ENCODE measurements around the gene DRAXIN. TPM values are rescaled to one million over a fixed set of nuclear protein-coding genes. Genes with fewer than 3 reads are reported as not detected.

DRAXIN gene
- polyA plus RNA-seq, 3 donors from 2014 or later = 0.29 to 0.94 (median 0.58) TPM

GRCh38 chr1:11664336-11665065 is 27.0 kb upstream of the DRAXIN start:
- no peaks in the 10 kb centered on the region for H3K9me3 Mint-ChIP-seq
- peaks cover 0 to 12% (median 5%) of the 10 kb centered on the region in 3 donors for H3K36me3 Mint-ChIP-seq
- DNase-seq = peak; percentile 75 to 77 (median 76)
- peaks cover 2 to 9% (median 5%) of the 10 kb centered on the region in 3 donors for H3K27me3 Mint-ChIP-seq (ENCODE audit: low read depth in 3 of 3)
- H3K4me3 Mint-ChIP-seq = peak overlapping the region; percentile 86 to 92 (median 89)
- H3K27ac Mint-ChIP-seq = peak overlapping the region; percentile 84 to 95 (median 90)
- H3K4me1 Mint-ChIP-seq = peaks cover 0 to 32% of the 10 kb centered on the region in 2 donors

DNA sequence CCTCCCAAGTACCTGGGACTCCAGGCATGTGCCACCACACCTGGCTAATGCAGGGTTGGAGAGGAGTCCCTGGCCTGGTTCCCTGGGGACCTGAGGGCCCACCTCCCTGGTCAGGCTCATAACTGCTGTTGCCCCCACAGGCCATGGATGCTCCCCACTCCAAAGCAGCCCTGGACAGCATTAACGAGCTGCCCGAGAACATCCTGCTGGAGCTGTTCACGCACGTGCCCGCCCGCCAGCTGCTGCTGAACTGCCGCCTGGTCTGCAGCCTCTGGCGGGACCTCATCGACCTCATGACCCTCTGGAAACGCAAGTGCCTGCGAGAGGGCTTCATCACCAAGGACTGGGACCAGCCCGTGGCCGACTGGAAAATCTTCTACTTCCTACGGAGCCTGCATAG is 23.0 kb upstream of the DRAXIN start:
- H3K4me1 Mint-ChIP-seq = peaks cover 0 to 26% of the 10 kb centered on the region in 2 donors
- no peak overlapping the region for H3K4me3 Mint-ChIP-seq

DNA sequence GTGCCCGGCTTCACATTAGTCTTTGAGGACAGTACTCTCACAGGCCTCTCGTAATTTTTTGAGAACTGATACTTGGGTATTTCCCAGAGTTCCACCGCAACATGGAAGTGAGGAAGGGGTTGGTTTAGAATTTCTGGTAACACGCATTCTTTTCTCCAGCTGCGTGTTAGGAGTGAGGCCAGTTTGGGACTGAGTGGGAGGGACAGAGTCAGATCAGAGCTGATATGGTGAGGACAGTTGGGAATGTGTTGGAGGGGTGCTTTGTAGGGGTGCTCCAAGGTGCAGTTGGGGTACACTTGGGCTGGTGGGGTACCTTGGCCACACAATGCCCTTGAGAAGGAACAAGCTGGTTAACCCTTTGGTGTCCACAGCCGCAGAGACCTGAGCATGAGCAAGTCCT is 20.8 kb upstream of the DRAXIN start:
- Mint-ChIP-seq H3K4me3 (no peak overlapping the region), H3K4me1 (peaks cover 0 to 20% of the 10 kb centered on the region in 2 donors), H3K27me3 (ENCODE audit: low read depth in 3 of 3) (peaks cover 0 to 3% (median 2%) of the 10 kb centered on the region in 3 donors), H3K9me3 (no peaks in the 10 kb centered on the region), H3K27ac (peak overlapping the region in 3 of 6 donors; percentile 7 to 77 (median 57)), H3K36me3 (peaks cover 0 to 7% (median 0%) of the 10 kb centered on the region in 3 donors)
- DNase-seq = no peak

More for the DNA sequence above, 23.0 kb upstream of the DRAXIN start:
- no peak for DNase-seq
- Mint-ChIP-seq H3K9me3 (no peaks in the 10 kb centered on the region), H3K27ac (peak overlapping the region in 1 of 6 donors; percentile 9), H3K36me3 (peaks cover 0 to 6% (median 0%) of the 10 kb centered on the region in 3 donors), H3K27me3 (ENCODE audit: low read depth in 3 of 3) (peaks cover 4 to 7% (median 5%) of the 10 kb centered on the region in 3 donors)

DNA sequence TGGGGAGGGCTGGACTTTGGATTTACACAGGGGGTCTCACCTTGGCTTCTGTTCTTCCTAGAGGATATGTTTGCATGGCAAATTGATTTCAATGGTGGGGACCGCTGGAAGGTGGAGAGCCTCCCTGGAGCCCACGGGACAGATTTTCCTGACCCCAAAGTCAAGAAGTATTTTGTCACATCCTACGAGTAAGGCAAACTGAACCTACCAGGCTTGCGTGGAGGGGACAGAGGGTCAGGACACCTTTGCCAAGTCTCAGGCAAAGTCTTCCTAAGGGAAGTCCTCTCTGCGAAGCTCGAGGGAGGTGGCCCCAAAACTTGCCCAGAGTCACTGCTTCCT is 20.3 kb upstream of the DRAXIN start:
- peaks cover 0 to 3% (median 0%) of the 10 kb centered on the region in 3 donors for H3K27me3 Mint-ChIP-seq (ENCODE audit: low read depth in 3 of 3)
- H3K4me3 Mint-ChIP-seq = no peak overlapping the region
- no peak overlapping the region for H3K27ac Mint-ChIP-seq
- H3K9me3 Mint-ChIP-seq = no peaks in the 10 kb centered on the region
- peaks cover 0 to 15% of the 10 kb centered on the region in 2 donors for H3K4me1 Mint-ChIP-seq
- DNase-seq = no peak
- peaks cover 0 to 7% (median 0%) of the 10 kb centered on the region in 3 donors for H3K36me3 Mint-ChIP-seq

GRCh38 chr1:11671544-11672286 is 19.8 kb upstream of the DRAXIN start:
- H3K36me3 Mint-ChIP-seq = peaks cover 0 to 7% (median 0%) of the 10 kb centered on the region in 3 donors
- peaks cover 0 to 10% of the 10 kb centered on the region in 2 donors for H3K4me1 Mint-ChIP-seq
- no peaks in the 10 kb centered on the region for H3K9me3 Mint-ChIP-seq
- DNase-seq = no peak
- H3K27me3 Mint-ChIP-seq (ENCODE audit: low read depth in 3 of 3) = peaks cover 0 to 3% (median 0%) of the 10 kb centered on the region in 3 donors
- H3K4me3 Mint-ChIP-seq = no peak overlapping the region
- H3K27ac Mint-ChIP-seq = no peak overlapping the region

- no peaks in the 10 kb centered on the region for H3K9me3 Mint-ChIP-seq
Measured at GRCh38 chr1:11673089-11673769, 18.3 kb upstream of the DRAXIN start.

GRCh38 chr1:11674488-11674887 is 17.0 kb upstream of the DRAXIN start:
- no peak for DNase-seq
- Mint-ChIP-seq H3K4me1 (peaks cover 6 to 8% of the 10 kb centered on the region in 2 donors), H3K27me3 (ENCODE audit: low read depth in 3 of 3) (peaks cover 0 to 5% (median 2%) of the 10 kb centered on the region in 3 donors), H3K36me3 (peaks cover 0 to 4% (median 0%) of the 10 kb centered on the region in 3 donors), H3K4me3 (no peak overlapping the region), H3K27ac (no peak overlapping the region), H3K9me3 (no peaks in the 10 kb centered on the region)

More at GRCh38 chr1:11673089-11673769, 18.3 kb upstream of the DRAXIN start:
- peaks cover 0 to 3% (median 0%) of the 10 kb centered on the region in 3 donors for H3K27me3 Mint-ChIP-seq (ENCODE audit: low read depth in 3 of 3)
- peaks cover under 1 to 3% of the 10 kb centered on the region in 2 donors for H3K4me1 Mint-ChIP-seq
- no peak overlapping the region for H3K4me3 Mint-ChIP-seq
- no peak overlapping the region for H3K27ac Mint-ChIP-seq
- no peak for DNase-seq
- peaks cover 0 to 7% (median 0%) of the 10 kb centered on the region in 3 donors for H3K36me3 Mint-ChIP-seq

GRCh38 chr1:11675325-11675724 is 16.2 kb upstream of the DRAXIN start:
- Mint-ChIP-seq H3K36me3 (peaks cover 0 to 4% (median 0%) of the 10 kb centered on the region in 3 donors), H3K27me3 (ENCODE audit: low read depth in 3 of 3) (peaks cover 0 to 5% (median 2%) of the 10 kb centered on the region in 3 donors), H3K9me3 (no peaks in the 10 kb centered on the region), H3K4me1 (peaks cover 6 to 11% of the 10 kb centered on the region in 2 donors), H3K27ac (no peak overlapping the region), H3K4me3 (no peak overlapping the region)
- DNase-seq = no peak

GRCh38 chr1:11676386-11677103 is 15.0 kb upstream of the DRAXIN start:
- no peak overlapping the region for H3K27ac Mint-ChIP-seq
- peaks cover under 1 to 5% (median 4%) of the 10 kb centered on the region in 3 donors for H3K27me3 Mint-ChIP-seq (ENCODE audit: low read depth in 3 of 3)
- no peak for DNase-seq
- H3K4me1 Mint-ChIP-seq = peaks cover 9 to 16% of the 10 kb centered on the region in 2 donors
- no peaks in the 10 kb centered on the region for H3K9me3 Mint-ChIP-seq
- peaks cover 0 to 4% (median 0%) of the 10 kb centered on the region in 3 donors for H3K36me3 Mint-ChIP-seq
- H3K4me3 Mint-ChIP-seq = no peak overlapping the region

DNA sequence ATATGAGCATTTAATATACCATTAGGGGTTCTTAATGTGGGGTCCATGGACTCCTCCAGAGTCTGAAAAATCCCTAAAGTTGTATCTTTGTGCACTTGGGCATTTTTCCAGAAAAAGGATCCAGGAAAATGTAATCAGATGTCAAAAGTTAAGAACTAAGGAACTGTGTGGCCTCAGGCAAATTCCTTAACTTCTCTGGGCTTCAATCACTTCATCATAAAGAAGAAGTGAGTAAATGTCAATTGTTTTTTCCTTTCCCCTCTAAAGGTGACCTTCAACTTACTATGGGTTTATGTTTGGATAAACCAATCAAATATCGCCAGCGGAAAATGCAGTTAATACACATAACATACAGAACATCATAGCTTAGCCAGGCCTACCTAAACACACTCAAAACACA is 13.1 kb upstream of the DRAXIN start:
- H3K4me3 Mint-ChIP-seq = peak overlapping the region; percentile 47 to 70 (median 54)

GRCh38 chr1:11680270-11681070 is 11.0 kb upstream of the DRAXIN start:
- H3K36me3 Mint-ChIP-seq = no peaks in the 10 kb centered on the region
- peaks cover 16 to 21% of the 10 kb centered on the region in 2 donors for H3K4me1 Mint-ChIP-seq
- peaks cover 2 to 6% (median 4%) of the 10 kb centered on the region in 3 donors for H3K27me3 Mint-ChIP-seq (ENCODE audit: low read depth in 3 of 3)
- DNase-seq = peak in 1 of 3 donors; percentile 8
- H3K9me3 Mint-ChIP-seq = no peaks in the 10 kb centered on the region
- H3K4me3 Mint-ChIP-seq = peak overlapping the region; percentile 71 to 95 (median 83)
- H3K27ac Mint-ChIP-seq = peak overlapping the region; percentile 24 to 85 (median 48)

More for the DNA sequence above, 13.1 kb upstream of the DRAXIN start:
- Mint-ChIP-seq H3K4me1 (peaks cover 16 to 21% of the 10 kb centered on the region in 2 donors), H3K27ac (peak overlapping the region in 2 of 6 donors; percentile 54 to 73), H3K27me3 (ENCODE audit: low read depth in 3 of 3) (peaks cover 2 to 6% (median 4%) of the 10 kb centered on the region in 3 donors), H3K36me3 (peaks cover 0 to 2% (median 0%) of the 10 kb centered on the region in 3 donors), H3K9me3 (no peaks in the 10 kb centered on the region)
- DNase-seq = no peak

DNA sequence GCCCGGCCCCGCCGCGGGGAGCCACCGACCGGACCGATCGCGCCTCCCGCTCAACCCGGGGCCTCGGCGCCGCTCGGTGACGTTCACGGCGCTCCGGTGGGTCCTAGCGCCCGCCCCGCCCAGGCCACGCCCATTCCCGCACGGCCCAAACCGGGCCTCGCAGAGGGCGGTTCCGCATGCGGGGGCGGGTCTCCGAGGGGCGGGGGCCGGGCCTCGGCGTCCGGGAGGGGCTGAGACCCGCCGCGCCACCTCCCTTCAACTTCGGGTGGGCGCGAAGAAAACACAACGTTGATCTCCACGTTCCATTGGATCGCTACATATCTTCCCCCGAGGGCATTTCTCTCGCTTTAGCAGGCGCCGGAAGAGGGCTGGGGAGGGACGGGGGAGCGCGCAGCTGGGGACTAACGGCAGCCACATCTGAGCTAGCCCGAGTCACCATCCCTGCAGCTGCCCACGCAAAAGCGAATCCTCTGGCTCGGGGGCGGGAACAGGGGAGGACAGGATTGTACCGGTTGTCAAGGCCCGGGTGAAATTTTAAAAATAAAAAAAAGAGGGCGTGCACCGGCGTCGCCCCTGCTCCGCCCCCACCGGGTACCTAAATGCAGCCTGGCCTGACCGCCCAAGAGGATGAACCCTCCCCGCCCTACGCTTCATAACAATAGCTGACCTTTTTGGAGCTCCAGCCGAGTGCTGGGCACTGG is 10.3 kb upstream of the DRAXIN start, which contains the start of gene MAD2L2:
MAD2L2 (minus strand) TSS at position 78 of the 701 bp plus-strand sequence. CDS start 547 bp downstream, outside the sequence.
- Mint-ChIP-seq H3K4me1 (peaks cover 16 to 21% of the 10 kb centered on the region in 2 donors), H3K27ac (peak within 1 kb of the TSS; percentile 85 to 96 (median 90)), H3K36me3 (no peaks in the 10 kb centered on the region), H3K9me3 (no peaks in the 10 kb centered on the region), H3K4me3 (peak within 1 kb of the TSS; percentile 93 to 98 (median 96)), H3K27me3 (ENCODE audit: low read depth in 3 of 3) (peaks cover 2 to 6% (median 4%) of the 10 kb centered on the region in 3 donors)
- DNase-seq = peak; percentile 87 to 90 (median 88)
